ENCODE data around the gene ASF1B. TPM values are rescaled to one million over a fixed set of nuclear protein-coding genes. Genes with fewer than 3 reads are reported as not detected.
A peak's percentile ranks its signal among the peaks of the same experiment; 100 is the strongest.

The ASF1B gene
- total RNA-seq, 2 experiments from 2014 or later: 93.5 to 94.8 TPM

DNA sequence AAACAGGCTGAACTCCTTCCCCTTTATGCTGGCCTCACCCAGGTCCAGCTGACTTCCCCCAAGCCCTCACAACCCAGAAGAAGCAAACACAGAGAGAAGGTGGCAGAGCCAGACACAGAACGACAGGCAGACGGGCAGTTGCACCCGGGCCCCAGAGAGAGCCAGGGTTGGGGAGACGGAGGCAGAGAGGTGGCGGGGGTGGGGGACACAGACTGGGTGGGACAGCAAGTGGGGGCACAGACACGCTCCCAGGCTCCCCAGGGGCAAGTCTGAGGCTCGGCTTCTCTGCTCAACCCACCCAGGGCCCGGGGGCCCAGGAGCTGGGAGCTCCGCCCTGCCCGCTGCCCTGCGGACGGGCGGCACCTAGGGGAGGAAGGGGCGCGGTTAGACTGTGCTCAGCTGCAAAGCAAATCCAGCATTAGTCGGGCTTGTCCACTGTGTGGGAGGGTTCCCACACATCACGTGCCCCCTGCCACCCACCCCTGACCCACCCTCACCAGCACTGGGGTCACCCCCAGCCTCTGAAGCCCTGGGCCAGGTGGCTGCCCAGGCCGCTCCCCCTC, 31.3 kb upstream of the ASF1B start:
- Mint-ChIP-seq H3K4me3 (peak overlapping the region; percentile 70), H3K9me3 (no peaks in the 10 kb centered on the region), H3K36me3 (ENCODE audit: low read depth) (peaks cover 7% of the 10 kb centered on the region), H3K27ac (peak overlapping the region; percentile 71), H3K27me3 (no peaks in the 10 kb centered on the region), H3K4me1 (peaks cover 27% of the 10 kb centered on the region)
- CTCF ChIA-PET: interaction anchor here (1.1 to 1.3 kb wide), 2 partner anchors 28 to 31 kb away, joined by 3 to 10 read pairs; partner anchors contain the start of gene ASF1B
- DNase-seq: peak; percentile 36
- POLR2A ChIA-PET: interaction anchor here (0.7 to 2.2 kb wide), 7 partner anchors 9 to 214 kb away, joined by 3 to 14 read pairs (median 3); partner anchors contain the start of genes ADGRE5 and ASF1B

DNA sequence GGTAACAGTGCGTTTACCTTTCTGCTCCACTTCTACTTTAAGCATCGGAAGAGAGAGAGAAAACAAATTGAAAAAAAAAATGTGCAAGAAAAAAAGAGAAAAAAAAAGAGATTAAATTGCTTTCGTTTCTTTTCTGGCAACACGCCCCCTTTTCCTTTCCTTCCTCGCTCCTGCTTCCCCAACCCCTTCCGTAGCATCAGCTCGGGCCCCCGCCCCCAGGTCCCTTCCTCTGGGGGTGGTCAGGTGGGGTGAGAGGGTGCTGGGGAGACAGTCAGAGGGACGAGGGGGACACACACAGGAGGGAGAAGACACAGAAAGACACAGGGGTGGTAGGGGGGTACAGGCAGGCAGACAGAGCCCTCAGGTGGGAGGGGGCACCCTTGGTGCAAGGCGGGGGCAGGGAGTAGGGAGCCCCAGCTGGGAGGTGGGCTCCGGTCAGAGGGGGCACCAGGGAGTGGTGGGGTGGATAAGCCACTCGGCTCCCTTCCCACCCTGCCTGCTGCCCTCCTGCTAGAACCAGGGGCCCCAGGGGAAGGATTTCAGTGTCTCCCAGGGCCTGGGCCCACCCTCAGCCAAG, 30.7 kb upstream of the ASF1B start:
- CTCF ChIA-PET: interaction anchor here (1.0 to 1.3 kb wide), 3 partner anchors 28 to 30 kb away, joined by 3 to 10 read pairs (median 3); partner anchors contain the start of gene ASF1B

DNA sequence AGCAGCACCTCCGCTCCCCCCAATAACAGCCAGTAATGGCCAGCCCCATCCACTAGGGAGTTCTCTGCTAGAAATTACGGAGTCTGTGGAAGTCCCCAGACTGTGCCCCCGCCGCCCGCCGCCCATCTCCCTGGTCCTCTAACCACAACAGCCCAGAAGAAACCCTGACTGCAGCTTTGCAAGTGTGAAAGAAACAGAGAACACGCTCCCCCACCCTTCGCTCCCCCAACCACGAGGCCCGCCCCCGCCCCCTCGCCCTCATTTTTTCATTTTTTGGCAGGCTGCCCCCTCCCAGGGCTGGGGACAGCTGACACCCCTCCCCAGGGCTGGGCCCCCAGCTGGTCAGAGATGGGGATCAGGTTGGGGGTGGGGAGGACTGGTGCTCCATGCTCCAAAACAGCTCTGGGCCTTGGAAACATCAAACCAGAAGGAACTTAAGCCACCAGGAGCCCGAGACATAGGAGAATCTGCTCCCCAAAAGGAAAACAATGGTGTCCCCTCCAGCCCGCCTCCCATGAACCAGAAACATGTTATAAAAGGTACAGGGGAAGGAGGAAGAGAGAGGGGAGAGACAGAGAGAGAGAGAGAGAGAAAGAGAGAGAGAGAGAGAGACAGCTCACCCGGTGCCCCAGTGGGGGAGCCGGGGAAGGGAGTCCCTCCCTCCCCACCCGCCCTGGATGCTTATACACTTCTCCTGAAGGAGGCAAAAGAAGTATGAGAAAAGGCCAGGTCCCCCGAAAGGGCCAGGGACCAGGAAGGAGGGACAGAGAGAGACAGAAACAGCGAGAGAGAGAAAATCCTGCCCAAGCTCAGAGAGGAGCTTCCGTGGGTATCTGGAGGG, 29.8 kb upstream of the ASF1B start:
- DNase-seq: no peak
- peaks cover 7% of the 10 kb centered on the region for H3K36me3 Mint-ChIP-seq (ENCODE audit: low read depth)
- ChIA-PET CTCF (interaction anchor here (0.7 to 1.0 kb wide), 2 partner anchors 29 to 304 kb away, joined by 3 read pairs; partner anchors contain the start of gene ASF1B), POLR2A (interaction anchor here (0.8 to 2.2 kb wide), 3 partner anchors 16 to 30 kb away, joined by 3 to 14 read pairs (median 4); partner anchors contain the start of gene ASF1B)
- no peaks in the 10 kb centered on the region for H3K27me3 Mint-ChIP-seq
- peaks cover 27% of the 10 kb centered on the region for H3K4me1 Mint-ChIP-seq
- peak overlapping the region; percentile 70 for H3K4me3 Mint-ChIP-seq
- H3K27ac Mint-ChIP-seq: peak overlapping the region; percentile 71
- H3K9me3 Mint-ChIP-seq: no peaks in the 10 kb centered on the region

More for the DNA sequence above, 30.7 kb upstream of the ASF1B start:
- Mint-ChIP-seq H3K27ac (peak overlapping the region; percentile 71), H3K4me3 (peak overlapping the region; percentile 70), H3K4me1 (peaks cover 27% of the 10 kb centered on the region), H3K36me3 (ENCODE audit: low read depth) (peaks cover 7% of the 10 kb centered on the region), H3K27me3 (no peaks in the 10 kb centered on the region), H3K9me3 (no peaks in the 10 kb centered on the region)
- no peak for DNase-seq
- POLR2A ChIA-PET: interaction anchor here (0.7 to 2.2 kb wide), 5 partner anchors 9 to 30 kb away, joined by 3 to 14 read pairs (median 5); partner anchors contain the start of gene ASF1B

DNA sequence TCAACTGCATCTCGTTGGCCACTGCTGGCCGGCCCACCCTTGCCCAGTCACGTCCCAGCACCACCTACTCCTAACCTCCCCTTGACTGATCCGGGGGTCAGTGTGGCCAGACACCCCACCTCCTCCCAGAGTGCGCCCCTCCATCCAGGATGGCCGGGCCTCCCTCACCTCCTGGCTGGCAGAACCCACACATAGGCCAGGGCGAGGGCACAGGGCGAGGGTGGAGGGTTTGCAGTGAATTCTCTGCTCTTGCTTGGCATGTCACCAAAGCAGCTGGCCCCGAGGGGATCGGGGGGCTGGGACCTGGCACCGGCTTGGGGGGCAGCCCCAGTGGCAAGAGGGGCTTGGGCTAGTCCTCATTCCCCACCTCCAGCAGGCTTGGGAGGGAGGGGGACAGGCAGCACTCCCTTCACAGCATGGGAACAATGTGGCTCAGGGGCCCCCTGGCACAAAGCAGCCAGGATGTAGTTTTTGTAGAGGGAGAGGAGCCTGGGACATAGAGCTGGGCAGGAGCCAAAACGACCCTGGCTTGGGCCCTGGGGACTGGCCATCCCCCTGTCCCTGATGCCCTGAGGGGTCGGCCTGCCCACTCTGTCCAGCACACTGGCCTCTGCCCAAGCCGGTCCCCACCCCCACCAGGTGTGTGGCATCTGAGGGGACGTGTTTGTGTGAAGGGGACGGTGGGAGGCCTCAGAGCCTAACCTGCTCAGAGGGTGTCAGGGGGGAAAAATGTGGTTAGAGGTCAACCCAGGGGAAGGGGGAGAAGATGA, 28.5 kb upstream of the ASF1B start:
- CTCF ChIA-PET: no interaction called here
- no peak overlapping the region for H3K27ac Mint-ChIP-seq
- no peak overlapping the region for H3K4me3 Mint-ChIP-seq
- POLR2A ChIA-PET: interaction anchor here (1.1 kb wide), 1 partner anchor 28 kb away, joined by 3 read pairs; the partner anchor contains the start of gene ASF1B
- peaks cover 4% of the 10 kb centered on the region for H3K36me3 Mint-ChIP-seq (ENCODE audit: low read depth)
- no peaks in the 10 kb centered on the region for H3K9me3 Mint-ChIP-seq
- no peaks in the 10 kb centered on the region for H3K27me3 Mint-ChIP-seq
- no peak for DNase-seq
- H3K4me1 Mint-ChIP-seq: peaks cover 26% of the 10 kb centered on the region

DNA sequence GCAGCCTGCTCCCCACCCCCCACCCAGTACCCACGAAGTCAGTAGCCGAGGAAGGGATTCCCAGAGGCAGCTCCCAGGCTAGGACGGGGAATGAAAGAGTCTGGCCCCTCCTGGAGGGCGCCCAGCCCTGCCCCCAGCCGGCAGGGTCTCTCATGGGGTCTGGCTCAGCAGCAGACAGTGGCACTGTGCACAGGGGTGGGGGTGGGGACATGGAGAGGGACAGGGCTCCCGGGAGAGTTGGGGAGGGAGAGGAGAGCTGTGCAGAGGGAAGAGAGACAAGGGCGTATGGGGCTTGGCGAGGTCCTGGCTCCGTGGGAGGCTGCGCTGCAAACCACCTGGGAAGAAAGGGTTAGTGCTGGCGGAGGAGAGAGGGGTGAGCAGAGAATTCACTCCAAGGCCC, 27.7 kb upstream of the ASF1B start:
- Mint-ChIP-seq H3K27ac (no peak overlapping the region), H3K4me3 (no peak overlapping the region), H3K27me3 (no peaks in the 10 kb centered on the region), H3K36me3 (ENCODE audit: low read depth) (peaks cover under 1% of the 10 kb centered on the region), H3K9me3 (no peaks in the 10 kb centered on the region), H3K4me1 (peaks cover 26% of the 10 kb centered on the region)
- no peak for DNase-seq
- CTCF ChIA-PET: no interaction called here
- POLR2A ChIA-PET: no interaction called here

DNA sequence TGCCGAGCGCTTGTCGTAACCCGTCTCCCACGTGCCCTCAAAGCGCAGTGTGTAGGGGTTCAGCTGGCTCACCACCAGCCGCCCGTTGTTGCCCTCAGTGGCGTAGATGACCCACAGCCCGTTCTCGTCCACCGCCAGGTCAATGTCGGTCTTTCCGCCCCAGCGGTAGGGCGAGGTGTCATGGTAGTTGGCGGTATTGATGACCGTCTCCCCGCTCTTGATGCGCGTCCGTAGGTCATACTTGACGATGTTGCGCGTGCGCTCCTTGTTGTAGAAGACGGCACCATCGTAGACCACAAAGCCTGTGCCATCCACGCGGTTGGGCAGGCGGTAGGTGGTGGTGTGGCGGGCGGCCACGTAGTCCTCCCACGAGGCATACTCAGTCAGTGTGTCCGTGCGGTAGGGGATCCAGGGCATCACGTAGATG, 26.5 kb upstream of the ASF1B start:
- no peaks in the 10 kb centered on the region for H3K36me3 Mint-ChIP-seq (ENCODE audit: low read depth)
- H3K27ac Mint-ChIP-seq: no peak overlapping the region
- no peak for DNase-seq
- H3K9me3 Mint-ChIP-seq: no peaks in the 10 kb centered on the region
- peaks cover 19% of the 10 kb centered on the region for H3K4me1 Mint-ChIP-seq
- CTCF ChIA-PET: interaction anchor here (1.0 kb wide), 1 partner anchor 26 kb away, joined by 3 read pairs; the partner anchor contains the start of gene ASF1B
- POLR2A ChIA-PET: no interaction called here
- H3K4me3 Mint-ChIP-seq: no peak overlapping the region
- no peaks in the 10 kb centered on the region for H3K27me3 Mint-ChIP-seq

DNA sequence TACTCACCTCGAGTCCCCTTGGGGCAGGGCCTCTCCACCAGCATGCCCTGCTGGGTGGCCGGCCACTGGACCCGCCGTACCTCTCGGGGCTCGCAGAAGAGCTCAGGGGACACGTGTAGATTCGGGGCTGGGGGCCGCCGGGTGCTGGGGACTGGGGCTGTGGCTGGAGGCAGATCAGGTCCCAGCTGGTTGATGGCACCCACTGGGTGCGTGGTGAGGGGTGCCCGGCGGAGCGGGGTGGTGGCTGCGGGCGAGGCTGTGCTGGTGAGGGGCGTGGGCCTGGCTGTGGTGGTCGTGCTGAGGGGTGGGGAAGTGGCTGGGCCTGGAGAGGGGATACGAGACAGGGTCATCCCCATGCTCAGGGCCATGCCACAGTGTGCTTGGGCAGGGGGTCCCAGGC, 24.9 kb upstream of the ASF1B start:
- ChIA-PET CTCF (interaction anchor here (1.1 kb wide), 1 partner anchor 24 kb away, joined by 3 read pairs; no protein-coding TSS in a partner anchor), POLR2A (no interaction called here)
- Mint-ChIP-seq H3K4me3 (no peak overlapping the region), H3K36me3 (ENCODE audit: low read depth) (peaks cover 3% of the 10 kb centered on the region), H3K27ac (no peak overlapping the region), H3K9me3 (no peaks in the 10 kb centered on the region), H3K4me1 (peaks cover 6% of the 10 kb centered on the region), H3K27me3 (no peaks in the 10 kb centered on the region)
- DNase-seq: no peak

DNA sequence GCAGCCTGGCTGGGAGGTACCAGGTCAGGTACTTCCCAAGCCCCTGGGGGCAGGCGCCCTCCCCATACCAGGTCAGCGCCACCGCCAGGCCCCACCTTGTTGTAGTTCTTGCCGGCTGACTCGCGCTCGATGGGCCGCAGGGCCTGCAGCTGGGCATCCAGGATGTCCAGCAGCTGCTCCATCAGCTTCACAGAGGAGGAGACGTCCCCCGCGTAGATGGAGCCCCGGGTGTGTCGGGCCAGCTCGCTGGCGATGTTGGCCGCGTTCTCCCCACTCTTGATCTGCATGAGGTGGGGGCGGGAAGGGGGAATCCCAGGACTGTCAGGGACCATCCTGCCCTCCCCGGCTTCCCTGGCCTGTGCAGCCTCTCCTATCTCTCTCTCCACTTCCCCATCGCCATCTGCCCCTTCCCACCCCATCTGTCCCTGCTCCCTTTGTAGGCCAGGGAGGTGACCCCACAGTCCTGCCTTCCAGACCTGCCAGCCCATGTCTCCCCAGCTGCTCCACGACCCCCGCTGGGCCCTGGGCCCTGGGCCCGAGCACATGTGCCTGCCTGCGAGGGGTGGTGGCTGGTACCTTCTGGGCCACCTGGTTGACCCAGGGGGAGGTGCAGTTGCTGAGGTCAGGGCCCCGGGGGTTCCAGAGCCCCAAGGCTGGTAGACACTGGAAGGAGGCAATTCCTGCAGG, 23.8 kb upstream of the ASF1B start:
- Mint-ChIP-seq H3K9me3 (no peaks in the 10 kb centered on the region), H3K27ac (no peak overlapping the region), H3K27me3 (no peaks in the 10 kb centered on the region), H3K4me3 (no peak overlapping the region), H3K4me1 (no peaks in the 10 kb centered on the region), H3K36me3 (ENCODE audit: low read depth) (peaks cover 3% of the 10 kb centered on the region)
- POLR2A ChIA-PET: no interaction called here
- DNase-seq: no peak
- CTCF ChIA-PET: interaction anchor here (1.1 kb wide), 1 partner anchor 23 kb away, joined by 3 read pairs; no protein-coding TSS in a partner anchor

DNA sequence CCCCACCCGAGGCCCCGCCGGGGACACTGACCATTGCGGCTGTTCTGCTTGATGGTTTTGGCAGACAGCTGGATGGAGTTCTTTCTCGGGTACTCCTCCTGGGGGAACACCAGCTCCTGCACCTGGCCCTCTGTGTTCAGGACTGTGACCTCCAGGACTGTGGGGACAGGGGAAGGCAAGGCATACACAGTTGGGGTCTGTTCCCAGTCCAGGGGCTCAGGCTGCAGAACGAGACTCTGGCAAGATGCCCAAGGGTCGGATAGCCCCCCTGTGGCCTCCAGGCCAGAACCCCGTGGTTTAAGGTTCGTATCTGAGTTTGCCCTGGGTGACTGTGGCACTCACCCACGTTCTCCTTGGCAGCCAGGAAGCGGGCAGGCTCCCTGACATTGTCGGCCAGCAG, 22.7 kb upstream of the ASF1B start:
- Mint-ChIP-seq H3K36me3 (ENCODE audit: low read depth) (peaks cover 3% of the 10 kb centered on the region), H3K27me3 (no peaks in the 10 kb centered on the region), H3K4me1 (no peaks in the 10 kb centered on the region), H3K27ac (no peak overlapping the region), H3K4me3 (no peak overlapping the region), H3K9me3 (no peaks in the 10 kb centered on the region)
- ChIA-PET CTCF (interaction anchor here (0.8 to 1.8 kb wide), 2 partner anchors 11 to 23 kb away, joined by 5 to 8 read pairs; partner anchors contain the start of gene ASF1B), POLR2A (interaction anchor here (0.6 to 1.8 kb wide), 2 partner anchors 9 kb away, joined by 3 to 5 read pairs; no protein-coding TSS in a partner anchor)
- DNase-seq: no peak

DNA sequence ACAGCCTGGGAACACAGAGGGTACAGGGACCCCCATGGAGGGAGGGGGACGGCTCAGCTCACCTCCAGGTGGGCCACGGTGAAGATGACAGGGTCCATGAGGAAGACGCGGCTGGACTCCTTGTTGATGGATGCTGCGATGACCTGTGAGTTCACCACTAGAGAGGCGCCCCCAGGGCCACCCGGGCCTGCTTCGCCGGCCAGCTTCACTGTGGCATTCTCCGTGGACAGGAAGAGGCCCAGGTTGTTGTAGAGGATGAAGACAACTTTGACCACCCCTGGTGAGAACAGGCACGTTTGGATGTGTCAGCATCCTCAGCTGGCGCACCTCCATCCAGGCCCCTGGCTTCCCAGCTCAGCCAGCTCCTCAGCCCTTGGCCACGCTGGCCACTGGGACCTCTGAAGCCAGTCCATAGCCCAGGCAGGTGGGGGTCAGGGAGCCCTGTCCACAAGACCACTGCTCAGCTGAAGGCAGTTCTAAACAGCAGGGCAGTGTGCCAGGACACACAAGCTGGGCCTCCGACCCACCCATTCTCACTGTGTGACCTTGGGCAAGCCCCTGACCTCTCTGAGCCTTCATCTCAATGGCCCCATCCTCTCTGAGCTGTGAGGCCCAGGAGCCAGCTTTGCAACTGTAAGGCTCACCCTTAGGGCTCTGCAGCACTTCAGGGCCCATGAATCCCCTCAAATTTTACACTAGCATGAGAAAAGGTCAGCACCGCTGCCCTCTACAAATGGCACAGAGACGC, 22.1 kb upstream of the ASF1B start:
- H3K4me3 Mint-ChIP-seq: no peak overlapping the region

DNA sequence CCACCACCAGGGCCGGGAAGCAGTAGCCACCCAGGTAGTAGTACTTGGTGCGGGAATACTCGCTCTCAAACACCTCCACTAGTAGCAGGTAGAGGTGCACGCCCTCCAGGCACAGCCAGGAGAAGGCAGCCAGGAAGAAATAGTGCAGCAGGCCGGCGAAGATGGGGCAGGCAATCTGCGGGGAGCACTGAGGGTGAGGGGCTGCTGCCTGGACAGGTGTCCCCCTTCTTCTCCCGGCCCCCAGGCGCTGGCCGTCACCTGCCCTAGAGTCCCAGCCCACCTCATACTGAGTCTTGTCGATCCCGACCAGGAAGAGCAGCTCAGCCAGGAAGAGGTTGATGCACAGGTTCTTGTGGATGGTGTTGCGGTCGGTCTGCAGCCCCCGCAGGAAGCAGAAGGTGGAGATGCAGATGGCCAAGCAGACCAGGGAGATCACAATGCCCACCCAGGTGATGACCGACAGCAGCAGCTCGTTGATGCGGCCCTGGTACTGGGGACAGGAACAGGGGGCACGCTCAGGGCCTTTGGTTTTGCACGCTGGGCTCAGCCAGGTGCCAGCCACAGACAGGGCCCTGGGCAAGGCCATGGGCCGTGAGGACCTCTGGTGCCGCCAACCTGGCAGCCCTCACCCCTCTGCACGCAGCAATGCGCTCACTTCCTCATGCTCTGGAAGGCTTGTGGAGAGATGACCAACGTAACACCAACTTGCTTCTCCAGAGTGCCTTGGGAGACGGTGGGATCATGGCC, 20.8 kb upstream of the ASF1B start:
- POLR2A ChIA-PET: interaction anchor here (1.3 kb wide), 1 partner anchor 20 kb away, joined by 3 read pairs; no protein-coding TSS in a partner anchor
- CTCF ChIA-PET: no interaction called here
- H3K9me3 Mint-ChIP-seq: no peaks in the 10 kb centered on the region
- no peaks in the 10 kb centered on the region for H3K4me1 Mint-ChIP-seq
- H3K27ac Mint-ChIP-seq: no peak overlapping the region
- no peak overlapping the region for H3K4me3 Mint-ChIP-seq
- peaks cover 3% of the 10 kb centered on the region for H3K36me3 Mint-ChIP-seq (ENCODE audit: low read depth)
- DNase-seq: no peak
- no peaks in the 10 kb centered on the region for H3K27me3 Mint-ChIP-seq

More for the DNA sequence above, 22.1 kb upstream of the ASF1B start:
- POLR2A ChIA-PET: interaction anchor here (1.3 to 1.8 kb wide), 2 partner anchors 10 to 22 kb away, joined by 3 to 5 read pairs; no protein-coding TSS in a partner anchor
- DNase-seq: no peak
- H3K27ac Mint-ChIP-seq: no peak overlapping the region
- no peaks in the 10 kb centered on the region for H3K9me3 Mint-ChIP-seq
- CTCF ChIA-PET: interaction anchor here (0.8 to 1.8 kb wide), 2 partner anchors 11 to 22 kb away, joined by 5 to 8 read pairs; partner anchors contain the start of gene ASF1B
- H3K36me3 Mint-ChIP-seq (ENCODE audit: low read depth): peaks cover 3% of the 10 kb centered on the region
- no peaks in the 10 kb centered on the region for H3K4me1 Mint-ChIP-seq
- no peaks in the 10 kb centered on the region for H3K27me3 Mint-ChIP-seq

Data from activated CD4-positive, alpha-beta memory T cell treated with anti-CD3 and anti-CD28 coated beads, Interleukin-2, amount 10 ng/mL, durations not matched to agents 7 days and 5 days (primary cell).